ENCODE data around the gene RASL11B.

- no peak for TF ChIP-seq CTCF (IDR thresholded peaks at IDR 0.05)
- no peak for TF ChIP-seq POLR2A (IDR thresholded peaks at IDR 0.05)
- TF ChIP-seq POLR2AphosphoS5 (IDR thresholded peaks at IDR 0.05), result no peak
These were observed 38.4 kb upstream of the RASL11B start for GRCh38 chr4:52823702-52824092.
